HG02938 (cell line): Measurements from ENCODE around the gene KIF18A.

Experiments used
- ATAC-seq: cut with Tn5 transposase; IDR thresholded peaks from one replicate; pipeline ENCODE4 v1.9.1; 2021; ENCODE audit warnings: mild to moderate bottlenecking, moderate library complexity; ENCODE audit not compliant: unreplicated experiment

The KIF18A gene

GRCh38 chr11:27972522-27973170, 135.3 kb downstream of the KIF18A start:
- no peak for ATAC-seq

DNA sequence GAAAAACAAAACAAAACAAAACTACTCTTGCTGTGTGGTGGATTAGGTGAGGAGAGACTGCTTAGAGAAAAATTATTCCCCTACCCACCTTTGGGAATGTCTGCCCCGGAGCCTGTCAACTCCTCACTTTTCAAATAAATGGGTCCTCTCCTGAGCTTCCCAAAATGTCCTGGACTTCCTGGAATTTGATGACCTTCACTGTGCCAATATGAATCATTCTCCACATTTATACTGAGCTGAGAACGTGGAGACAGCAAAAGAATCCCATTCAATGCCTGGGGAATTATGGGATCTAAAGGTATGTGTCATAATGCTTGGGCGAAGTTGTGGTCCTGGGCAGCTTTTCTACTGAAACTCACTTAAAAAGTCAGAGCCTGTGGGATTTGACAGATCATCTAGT, 136.8 kb downstream of the KIF18A start:
- no peak for ATAC-seq
